GM19452 (cell line): ENCODE measurements around the gene C1RL.
"Not testable (repeated sequence)": the region's sequence is repeated elsewhere in the genome, so short reads cannot be mapped to it uniquely, and the experiment has no call there.

Source experiments
- ATAC-seq: cut with Tn5 transposase; IDR thresholded peaks from one replicate; pipeline ENCODE4 v1.9.1; 2021; ENCODE audit not compliant: unreplicated experiment

Gene C1RL

GRCh38 chr12:7116196-7116595 lies 7.2 kb upstream of the C1RL start:
- no peak for ATAC-seq

GRCh38 chr12:7114851-7115250 lies 5.8 kb upstream of the C1RL start:
- no peak for ATAC-seq

GRCh38 chr12:7114008-7114407 lies 5.0 kb upstream of the C1RL start:
- ATAC-seq = no peak

GRCh38 chr12:7113389-7113871 lies 4.4 kb upstream of the C1RL start:
- ATAC-seq = no peak

- ATAC-seq = no peak
Observed at GRCh38 chr12:7112041-7112440, 3.0 kb upstream of the C1RL start.

- no peak for ATAC-seq
Observed at GRCh38 chr12:7110661-7111060, 1.6 kb upstream of the C1RL start.

- no peak for ATAC-seq
Observed at GRCh38 chr12:7109572-7109920, 532 bp upstream of the C1RL start.

GRCh38 chr12:7108003-7108795 lies 815 bp downstream of the C1RL start:
- ATAC-seq = peak; percentile 96

GRCh38 chr12:7107636-7108002 lies 1.4 kb downstream of the C1RL start:
- no peak for ATAC-seq

GRCh38 chr12:7107181-7107580 lies 1.8 kb downstream of the C1RL start:
- ATAC-seq = not testable (repeated sequence)

GRCh38 chr12:7106082-7106481 lies 2.9 kb downstream of the C1RL start:
- no peak for ATAC-seq

- no peak for ATAC-seq
Observed at GRCh38 chr12:7103837-7104584, 5.0 kb downstream of the C1RL start.

GRCh38 chr12:7102582-7102981 lies 6.4 kb downstream of the C1RL start:
- no peak for ATAC-seq

GRCh38 chr12:7101694-7102131 lies 7.3 kb downstream of the C1RL start:
- no peak for ATAC-seq

GRCh38 chr12:7101047-7101693 lies 7.8 kb downstream of the C1RL start:
- no peak for ATAC-seq

GRCh38 chr12:7100239-7100638 lies 8.8 kb downstream of the C1RL start:
- no peak for ATAC-seq

GRCh38 chr12:7099290-7099996 lies 9.6 kb downstream of the C1RL start:
- ATAC-seq = no peak

- no peak for ATAC-seq
Observed at GRCh38 chr12:7096979-7097378, 12.0 kb downstream of the C1RL start.

- ATAC-seq = no peak
Observed at GRCh38 chr12:7096006-7096932, 12.7 kb downstream of the C1RL start.

GRCh38 chr12:7093892-7094291 lies 15.1 kb downstream of the C1RL start:
- ATAC-seq = no peak
